Adrenal gland (tissue), 12 donors: ENCODE measurements around the gene PLPPR4. TPM values are rescaled to one million over a fixed set of nuclear protein-coding genes. Genes with fewer than 3 reads are reported as not detected.

Experiments used
- DNase-seq, 7 donors: peaks; one replicate each; pipeline ENCODE4 v3.0.0-alpha.2; 2019 to 2020
- H3K27ac ChIP-seq, 5 donors: fragments of 200-600 bp; sonication (generic) in 4 of 5; 1 replicate in 3 of 5; 2 replicates in 2 of 5; pipeline versions ENCODE4 v1.5.1 to v1.8.0; 2016 to 2020; ENCODE audit warnings: mild to moderate bottlenecking in 1 of 5
- H3K27me3 ChIP-seq: fragments of 200-600 bp; 2 replicates; pipeline ENCODE4 v1.8.0; 2021
- H3K36me3 ChIP-seq, 2 donors: fragments of 200-600 bp; replicated peaks in 1 of 2; 1 replicate in 1 of 2; 2 replicates in 1 of 2; pipeline versions ENCODE4 v1.5.1 to v1.8.0; 2018 to 2022
- H3K4me1 ChIP-seq, 2 donors: fragments of 200-600 bp; replicated peaks in 1 of 2; 1 replicate in 1 of 2; 2 replicates in 1 of 2; pipeline versions ENCODE4 v1.5.1 to v1.8.0; 2018 to 2021
- H3K4me3 ChIP-seq, 4 donors: fragments of 200-600 bp; sonication (generic) in 3 of 4; one replicate each; pipeline ENCODE4 v1.5.1; 2016 to 2018
- H3K9me3 ChIP-seq, 3 donors: fragments of 200-600 bp; sonication (generic) in 1 of 3; replicated peaks in 1 of 3; 1 replicate in 2 of 3; 2 replicates in 1 of 3; pipeline versions ENCODE4 v1.5.1 to v1.8.0; 2016 to 2021
- CTCF ChIP-seq, 6 experiments: fragments of 450-650 bp in 4 of 6; fragments of 200-600 bp in 2 of 6; sonication (generic) in 1 of 6; IDR thresholded peaks; 1 replicate in 5 of 6; 2 replicates in 1 of 6; pipeline versions ENCODE4 v1.5.1 to v1.8.0; 2016 to 2021; ENCODE audit warnings: antibody characterized with exemption in 6 of 6, mild to moderate bottlenecking in 2 of 6, moderate library complexity in 1 of 6
- POLR2A ChIP-seq, 2 donors: fragments of 450-650 bp; IDR thresholded peaks; one replicate each; pipeline ENCODE4 v1.6.1; 2017; ENCODE audit warnings: antibody characterized with exemption in 2 of 2, mild to moderate bottlenecking in 2 of 2, moderate library complexity in 1 of 2
- WGBS, 4 donors: extraction: QIAGEN DNeasy Blood & Tissue Kit in 2 of 4; methylation state at CpG; one replicate each; pipeline versions ENCODE4 v1.1.5 to v1.1.7; 2013 to 2017; 5-methylcytosine and 5-hydroxymethylcytosine counted together
- intact Hi-C, 2 donors: fragments of 100-400 bp; cut with DNase I; formaldehyde crosslinking; loops; one replicate each; pipeline versions ENCODE4 v1.14.1 to v1.15.0; 2022 to 2023
- polyA plus RNA-seq, 3 donors: library from polyadenylated mRNA; stranded (reverse); fragments of 200-250 nt in 2 of 3; fragments of 350-450 nt in 1 of 3; fragmentation: Illumina TruSeq in 1 of 3; extraction: RNeasy Lipid Tissue Mini Kit (QIAGEN cat#74804) in 1 of 3; gene quantifications; one replicate each; pipeline ENCODE4 v1.2.3, GENCODE V29; 2013 to 2014
- total RNA-seq, 9 donors: library from RNA; depleted of rRNA in 4 of 9; stranded (reverse); fragments of >200 nt in 4 of 9; fragments of 120-200 nt in 1 of 9; fragmentation: NEBNext Ultra II Directional in 1 of 9; extraction: Animal tissue kit (Norgen Biotek cat#: 25700) in 1 of 9; gene quantifications; one replicate each; pipeline versions ENCODE4 v1.1.0 to v1.2.4, GENCODE V29; 2013 to 2023
- donor health status: healthy with polysubstance abuse.
- donor health status: Bipolar disorder and iron deficiency.
- donor health status: DM: yes; HTN: yes; CAD: no.
- donor health status: DM: no; HTN: no; CAD: no.
- donor health status: DM: no; HTN: no; CAD: no.
- donor health status: DM: yes; HTN: yes; CAD: no.

Gene PLPPR4
- total and polyA plus RNA-seq, 12 donors = 0.04 to 1.3 (median 0.37) TPM; not detected in 3

GRCh38 chr1:99239690-99240089 lies 24.6 kb upstream of the PLPPR4 start:
- intact Hi-C loops = no loop called here
- H3K27ac ChIP-seq = no peak overlapping the region
- H3K36me3 ChIP-seq = no peaks in the 10 kb centered on the region
- H3K9me3 ChIP-seq = no peaks in the 10 kb centered on the region
- H3K4me3 ChIP-seq = no peak overlapping the region
- no peaks in the 10 kb centered on the region for H3K27me3 ChIP-seq
- TF ChIP-seq POLR2A (IDR thresholded peaks at IDR 0.05) (no peak), CTCF (IDR thresholded peaks at IDR 0.05) (no peak)
- no peaks in the 10 kb centered on the region for H3K4me1 ChIP-seq
- DNase-seq = no peak
- whole genome bisulfite sequencing, 4 donors = 66 to 82% (median 70%) methylated on average over 6 of the region's 6 CpGs

- H3K27ac ChIP-seq = no peak overlapping the region
- no peaks in the 10 kb centered on the region for H3K9me3 ChIP-seq
- H3K4me3 ChIP-seq = no peak overlapping the region
- H3K4me1 ChIP-seq = no peaks in the 10 kb centered on the region
- H3K36me3 ChIP-seq = no peaks in the 10 kb centered on the region
- WGBS, 4 donors = 86 to 91% (median 88%) methylated on average over 2 of the region's 2 CpGs
- intact Hi-C loops = no loop called here
- DNase-seq = no peak
- TF ChIP-seq POLR2A (IDR thresholded peaks at IDR 0.05) (no peak), CTCF (IDR thresholded peaks at IDR 0.05) (no peak)
- H3K27me3 ChIP-seq = no peaks in the 10 kb centered on the region
Measured at GRCh38 chr1:99240621-99241020, 23.7 kb upstream of the PLPPR4 start.

GRCh38 chr1:99246152-99246551 lies 18.1 kb upstream of the PLPPR4 start:
- no peak for DNase-seq
- H3K27me3 ChIP-seq = no peaks in the 10 kb centered on the region
- peaks cover 0 to 3% (median 0%) of the 10 kb centered on the region in 3 donors for H3K9me3 ChIP-seq
- WGBS, 4 donors = 87 to 91% (median 88%) methylated on average over 3 of the region's 3 CpGs
- H3K36me3 ChIP-seq = no peaks in the 10 kb centered on the region
- TF ChIP-seq CTCF (IDR thresholded peaks at IDR 0.05) (no peak), POLR2A (IDR thresholded peaks at IDR 0.05) (no peak)
- intact Hi-C loops = no loop called here
- H3K4me3 ChIP-seq = no peak overlapping the region
- no peak overlapping the region for H3K27ac ChIP-seq
- no peaks in the 10 kb centered on the region for H3K4me1 ChIP-seq

GRCh38 chr1:99247199-99247598 lies 17.1 kb upstream of the PLPPR4 start:
- H3K4me1 ChIP-seq = no peaks in the 10 kb centered on the region
- 69 to 80% (median 77%) methylated on average over 2 of the region's 2 CpGs for WGBS, 4 donors
- H3K27ac ChIP-seq = no peak overlapping the region
- no peaks in the 10 kb centered on the region for H3K36me3 ChIP-seq
- peaks cover 0 to 3% (median 0%) of the 10 kb centered on the region in 3 donors for H3K9me3 ChIP-seq
- intact Hi-C loops = no loop called here
- TF ChIP-seq CTCF (IDR thresholded peaks at IDR 0.05) = no peak
- no peak for TF ChIP-seq POLR2A (IDR thresholded peaks at IDR 0.05)
- no peak for DNase-seq
- H3K27me3 ChIP-seq = no peaks in the 10 kb centered on the region
- H3K4me3 ChIP-seq = no peak overlapping the region
